Right renal pelvis (tissue), 4 donors: Measurements from ENCODE around the gene API5. TPM values are rescaled to one million over a fixed set of nuclear protein-coding genes. Genes with fewer than 3 reads are reported as not detected.
"Not testable (repeated sequence)": the region's sequence is repeated elsewhere in the genome, so short reads cannot be mapped to it uniquely, and the experiment has no call there.

Experiments
- DNase-seq, 4 donors: peaks; one replicate each; pipeline ENCODE4 v3.0.0-alpha.2; 2013; ENCODE audit warnings: low read depth in 4 of 4, low spot score in 3 of 4, missing footprints in 1 of 4
- polyA plus RNA-seq, 4 donors: library from polyadenylated mRNA; unstranded; fragments of 120-200 nt; gene quantifications; one replicate each; pipeline ENCODE4 v1.2.1, GENCODE V29; 2013; ENCODE audit not compliant: insufficient read length in 4 of 4

The API5 gene
- 100 to 1,000 TPM; 112 to 134 (median 131) TPM for polyA plus RNA-seq

- DNase-seq: peak; percentile 89 to 96 (median 92)
Measured at GRCh38 chr11:43311791-43312607, at the start of gene API5. API5 (plus strand) TSS chr11:43311996; CDS start chr11:43312128, 132 bp downstream.

- DNase-seq: no peak
Measured at GRCh38 chr11:43267856-43268580, 43.8 kb upstream of the API5 start.

GRCh38 chr11:43268786-43269185 is 43.0 kb upstream of the API5 start:
- DNase-seq: no peak

GRCh38 chr11:43269254-43269918 is 42.4 kb upstream of the API5 start:
- DNase-seq: no peak

- DNase-seq: no peak
Measured at GRCh38 chr11:43270468-43270867, 41.3 kb upstream of the API5 start.

GRCh38 chr11:43278193-43278956 is 33.4 kb upstream of the API5 start:
- DNase-seq: peak in 1 of 4 donors; percentile 44

- no peak for DNase-seq
Measured at GRCh38 chr11:43282607-43283440, 29.0 kb upstream of the API5 start.

GRCh38 chr11:43285826-43286225 is 26.0 kb upstream of the API5 start:
- no peak for DNase-seq

DNA sequence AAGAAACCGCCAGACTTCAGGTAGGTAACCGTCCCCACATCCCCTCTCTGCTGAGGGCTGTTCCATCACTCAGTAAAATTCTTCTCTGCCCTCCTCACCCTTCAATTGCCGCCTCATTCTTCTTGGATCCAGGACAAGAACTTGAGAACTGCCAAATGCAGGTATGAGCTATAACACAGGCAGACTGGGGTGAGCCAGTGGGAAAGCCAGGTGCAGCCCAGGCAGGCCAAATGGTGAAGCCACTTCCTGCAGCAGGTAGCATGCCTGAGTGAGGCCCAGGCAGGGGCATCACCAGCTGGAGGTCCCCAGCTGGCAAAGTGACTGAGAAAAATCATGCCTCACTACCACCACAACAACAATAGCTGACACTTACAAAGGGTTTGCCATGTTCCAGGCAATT is 22.4 kb upstream of the API5 start:
- no peak for DNase-seq

DNA sequence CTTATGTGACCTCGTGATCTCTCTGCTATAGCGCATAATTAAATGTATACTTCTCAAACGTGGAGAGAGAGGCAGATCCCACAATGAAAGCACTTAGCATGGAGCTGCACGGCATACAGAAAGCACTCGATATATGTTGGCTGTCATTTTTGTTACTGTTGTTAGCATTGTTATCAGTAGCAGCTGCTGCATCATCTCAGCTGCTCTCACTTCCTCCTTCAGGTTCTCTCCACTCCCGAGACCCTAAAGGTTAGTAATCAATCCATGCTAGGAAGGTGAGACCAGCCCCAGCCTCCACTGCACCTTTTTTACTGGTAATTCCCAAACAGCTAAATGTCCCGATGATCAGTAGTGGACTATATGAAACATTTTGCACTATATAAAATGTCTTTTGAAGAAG is 13.4 kb upstream of the API5 start:
- no peak for DNase-seq

GRCh38 chr11:43315966-43316365 is 4.2 kb downstream of the API5 start:
- DNase-seq: no peak

GRCh38 chr11:43316451-43316850 is 4.7 kb downstream of the API5 start:
- no peak for DNase-seq

GRCh38 chr11:43327987-43328386 is 16.2 kb downstream of the API5 start:
- no peak for DNase-seq

DNA sequence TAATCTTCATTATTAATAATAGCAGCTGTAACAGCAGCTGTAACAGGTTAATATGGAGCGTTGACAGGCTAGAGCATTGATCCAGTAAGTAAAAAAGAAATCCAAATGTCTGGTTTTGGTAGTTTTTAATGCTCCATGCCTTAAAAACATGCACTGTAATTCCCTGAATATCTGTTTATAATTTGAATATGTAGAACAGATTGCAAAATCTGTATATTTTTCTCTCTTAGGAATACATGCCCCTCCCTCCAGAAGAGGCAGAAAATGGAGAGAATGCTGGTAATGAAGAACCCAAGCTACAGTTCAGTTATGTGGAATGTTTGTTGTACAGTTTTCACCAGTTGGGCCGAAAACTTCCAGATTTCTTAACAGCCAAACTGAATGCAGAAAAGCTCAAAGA is 16.7 kb downstream of the API5 start:
- DNase-seq: no peak

DNA sequence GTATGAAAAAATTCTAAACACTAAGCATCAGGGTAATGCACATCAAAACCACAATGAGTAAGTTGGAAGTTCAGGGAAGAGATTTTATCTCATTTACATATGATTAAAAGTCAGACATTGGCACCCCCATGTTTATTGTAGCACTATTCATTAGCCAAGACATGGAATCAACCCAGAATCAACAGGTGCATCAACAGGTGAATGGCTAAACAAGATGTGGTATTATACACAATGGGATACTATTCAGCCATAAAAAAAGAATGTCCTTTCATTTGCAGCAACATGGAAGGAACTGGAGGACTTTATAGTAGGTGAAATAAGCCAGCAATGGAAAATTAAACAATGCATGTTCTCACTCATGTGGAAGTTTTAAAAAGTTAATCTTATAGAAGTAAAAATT is 29.4 kb downstream of the API5 start:
- DNase-seq: no peak

- DNase-seq: not testable (repeated sequence)
Measured at GRCh38 chr11:43351426-43351825, 39.6 kb downstream of the API5 start.

DNA sequence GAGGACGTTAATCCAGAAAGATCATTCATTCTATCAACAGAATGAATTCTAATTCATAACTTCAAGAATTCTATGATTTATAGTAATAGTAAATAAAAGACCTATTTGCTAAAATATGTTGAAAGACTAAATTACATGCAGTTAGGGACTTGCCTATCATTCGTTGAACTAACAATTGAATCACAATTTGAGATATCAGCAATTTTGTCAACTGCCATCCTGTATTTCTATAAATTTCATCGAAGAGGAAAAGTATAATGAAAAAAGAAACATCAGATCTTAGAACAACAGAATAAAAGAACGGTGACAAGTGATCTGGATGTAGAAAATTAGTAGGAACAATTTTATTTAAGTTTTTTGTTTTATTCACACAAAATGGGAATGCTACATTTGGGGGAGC is 42.5 kb downstream of the API5 start:
- no peak for DNase-seq

DNA sequence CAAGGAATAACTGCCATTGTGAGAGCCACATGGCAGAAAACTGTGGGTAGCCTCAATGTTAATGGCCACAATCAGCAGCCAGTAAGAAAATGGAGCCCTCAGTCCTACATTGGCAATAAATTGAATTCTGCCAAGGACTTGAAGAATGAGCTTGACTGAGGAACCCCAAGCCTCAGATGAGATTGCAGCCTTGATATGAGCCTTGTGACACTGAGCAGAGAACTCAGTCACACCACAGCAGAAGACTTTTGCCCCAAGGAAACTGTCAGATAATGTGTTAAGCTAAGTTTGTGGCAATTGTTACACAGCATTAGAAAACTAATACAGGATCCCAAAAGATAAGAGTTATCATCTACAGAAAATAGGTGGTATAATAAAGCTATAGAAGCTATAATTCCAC is 44.5 kb downstream of the API5 start:
- no peak for DNase-seq

DNA sequence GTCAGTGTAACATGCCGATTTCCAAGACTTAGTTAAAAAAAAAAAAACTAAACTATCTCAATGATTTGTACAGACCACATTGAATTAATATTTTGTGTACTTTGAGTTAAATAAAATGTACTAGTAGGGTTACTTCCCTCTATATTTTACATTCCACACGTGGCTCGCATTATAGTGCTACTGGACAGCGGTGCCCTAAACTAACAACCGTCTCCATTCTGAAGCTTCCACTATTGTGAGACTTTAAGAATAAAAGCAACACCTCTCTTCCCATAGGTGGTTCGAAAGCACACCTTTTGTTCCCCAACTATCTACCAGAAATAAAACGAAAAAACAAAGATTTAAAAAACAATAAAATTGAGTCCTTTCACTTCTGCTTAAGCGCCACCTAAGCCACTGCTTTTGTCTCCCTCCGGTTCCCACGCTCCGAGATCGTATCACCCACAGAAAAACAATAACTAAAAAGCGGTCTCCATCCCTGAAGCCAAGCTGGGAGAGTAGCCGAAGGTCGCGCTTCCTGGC is 46.5 kb downstream of the API5 start:
- peak in 1 of 4 donors; percentile 3 for DNase-seq
